ENCODE data around the gene BLOC1S6. TPM values are rescaled to one million over a fixed set of nuclear protein-coding genes. Genes with fewer than 3 reads are reported as not detected.

The BLOC1S6 gene
- total and polyA plus RNA-seq, 4 donors: 13.3 to 37.0 (median 21.5) TPM

- H3K9me3 ChIP-seq (ENCODE audit: control insufficient read depth in 4 of 4, low read length in 3 of 4): no peaks in the 10 kb centered on the region
- H3K9ac ChIP-seq (ENCODE audit: low read depth in 1 of 2, low read length in 2 of 2): no peak overlapping the region
- DNase-seq (ENCODE audit: low spot score): no peak
- H3K27ac ChIP-seq (ENCODE audit: low read depth in 1 of 2, low read length in 2 of 2): no peak overlapping the region
- TF ChIP-seq ZBTB33 (IDR thresholded peaks at IDR 0.05) (no peak), GABPA (IDR thresholded peaks at IDR 0.05 in 1 of 2, conservative IDR thresholded peaks at IDR 0.05 in 1 of 2) (no peak), SP1 (IDR thresholded peaks at IDR 0.05) (no peak), REST (IDR thresholded peaks at IDR 0.05) (no peak), YY1 (IDR thresholded peaks at IDR 0.05) (no peak), MAX (IDR thresholded peaks at IDR 0.05) (no peak), RXRA (IDR thresholded peaks at IDR 0.05) (no peak), ATF3 (IDR thresholded peaks at IDR 0.05) (no peak), EGR1 (IDR thresholded peaks at IDR 0.05; ENCODE audit: low read depth in 2 of 2) (no peak), HNF4A (conservative IDR thresholded peaks at IDR 0.05) (no peak), TAF1 (conservative IDR thresholded peaks at IDR 0.05) (no peak), NR2F2 (IDR thresholded peaks at IDR 0.05) (no peak)
- H3K4me1 ChIP-seq (ENCODE audit: control insufficient read depth in 4 of 4, insufficient read depth in 4 of 4, low read length in 3 of 4): peaks cover 0 to 2% (median 0%) of the 10 kb centered on the region in 4 donors
- no peaks in the 10 kb centered on the region for H3K27me3 ChIP-seq (ENCODE audit: control insufficient read depth in 4 of 4, insufficient read depth in 4 of 4, low read length in 3 of 4)
- H3K4me3 ChIP-seq (ENCODE audit: low read depth in 1 of 3, low read length in 3 of 3): no peak overlapping the region
- WGBS: 83% methylated on average over 2 of the region's 2 CpGs
- peaks cover 2 to 10% (median 7%) of the 10 kb centered on the region in 4 donors for H3K36me3 ChIP-seq (ENCODE audit: control insufficient read depth in 4 of 4, insufficient read depth in 3 of 4, low read depth in 1 of 4, low read length in 3 of 4)
These were observed 7.1 kb downstream of the BLOC1S6 start for GRCh38 chr15:45594319-45594718.

GRCh38 chr15:45594835-45595530, 7.8 kb downstream of the BLOC1S6 start:
- no peak overlapping the region for H3K27ac ChIP-seq (ENCODE audit: low read depth in 1 of 2, low read length in 2 of 2)
- no peak for DNase-seq (ENCODE audit: low spot score)
- no peaks in the 10 kb centered on the region for H3K9me3 ChIP-seq (ENCODE audit: control insufficient read depth in 4 of 4, low read length in 3 of 4)
- H3K4me1 ChIP-seq (ENCODE audit: control insufficient read depth in 4 of 4, insufficient read depth in 4 of 4, low read length in 3 of 4): no peaks in the 10 kb centered on the region
- H3K36me3 ChIP-seq (ENCODE audit: control insufficient read depth in 4 of 4, insufficient read depth in 3 of 4, low read depth in 1 of 4, low read length in 3 of 4): peaks cover 2 to 10% (median 7%) of the 10 kb centered on the region in 4 donors
- H3K4me3 ChIP-seq (ENCODE audit: low read depth in 1 of 3, low read length in 3 of 3): no peak overlapping the region
- H3K9ac ChIP-seq (ENCODE audit: low read depth in 1 of 2, low read length in 2 of 2): no peak overlapping the region
- over 99% methylated on average over 2 of the region's 2 CpGs for WGBS
- TF ChIP-seq RAD21 (IDR thresholded peaks at IDR 0.05): no peak
- no peak for TF ChIP-seq RXRA (IDR thresholded peaks at IDR 0.05)
- no peak for TF ChIP-seq YY1 (IDR thresholded peaks at IDR 0.05)
- TF ChIP-seq TAF1 (conservative IDR thresholded peaks at IDR 0.05): no peak
- TF ChIP-seq HNF4G (IDR thresholded peaks at IDR 0.05): no peak
- TF ChIP-seq GABPA (IDR thresholded peaks at IDR 0.05 in 1 of 2, conservative IDR thresholded peaks at IDR 0.05 in 1 of 2): no peak
- no peak for TF ChIP-seq ATF3 (IDR thresholded peaks at IDR 0.05)
- TF ChIP-seq CTCF (IDR thresholded peaks at IDR 0.05; ENCODE audit: low read depth, low read length, missing input control): no peak
- no peak for TF ChIP-seq ZBTB33 (IDR thresholded peaks at IDR 0.05)
- TF ChIP-seq NR2F2 (IDR thresholded peaks at IDR 0.05): no peak
- H3K27me3 ChIP-seq (ENCODE audit: control insufficient read depth in 4 of 4, insufficient read depth in 4 of 4, low read length in 3 of 4): no peaks in the 10 kb centered on the region
